ENCODE results near the gene NFASC. TPM values are rescaled to one million over a fixed set of nuclear protein-coding genes. Genes with fewer than 3 reads are reported as not detected.

NFASC gene
- total and polyA plus RNA-seq, 9 of the 15 experiments (the other 6 are each of a cell fraction or from before 2014, with no cell fraction given), result 0.03 to 0.16 (median 0.06) TPM; not detected in 6

GRCh38 chr1:204970937-204971336, 100.3 kb downstream of the NFASC start:
- ATAC-seq, result no peak
- WGBS (ENCODE audit: insufficient coverage, low coverage, missing lambda C conversion rate), result 9% methylated on average over 2 of the region's 2 CpGs
- ChIA-PET CTCF (ENCODE audit: low intra/inter-chr PET ratio) (no interaction called here), POLR2A (no interaction called here)
- Histone ChIP-seq H3K27ac (ENCODE audit: extremely low read depth, low read depth, low read length) (no peak overlapping the region), H3K36me3 (ENCODE audit: control insufficient read depth, insufficient read depth, low read length) (no peaks in the 10 kb centered on the region), H2AFZ (ENCODE audit: low read depth, low read length) (no peak overlapping the region), H4K20me1 (replicated peaks; ENCODE audit: control insufficient read depth, insufficient read depth, low read length) (peaks cover 3% of the 10 kb centered on the region; the same call in 1 of the 2 replicates), H3K79me2 (ENCODE audit: control insufficient read depth, insufficient read depth, low read length) (no peaks in the 10 kb centered on the region), H3K9ac (ENCODE audit: insufficient read depth in 1 of 2, low read depth in 2 of 2, low read length in 2 of 2) (no peak overlapping the region), H3K9me3 (replicated peaks; ENCODE audit: control insufficient read depth, insufficient read depth, low read depth, low read length) (no peaks in the 10 kb centered on the region), H3K9me1 (ENCODE audit: control insufficient read depth, insufficient read depth, low read length) (no peaks in the 10 kb centered on the region), H3K4me1 (replicated peaks in 1 of 2; ENCODE audit: control insufficient read depth in 2 of 2, insufficient read depth in 2 of 2, low read length in 2 of 2) (peaks cover 0 to 12% of the 10 kb centered on the region in 2 experiments; a peak in 2 of 5 replicates), H3K4me2 (ENCODE audit: insufficient read depth, low read length) (no peak overlapping the region), H3K27me3 (ENCODE audit: control insufficient read depth in 2 of 2, insufficient read depth in 2 of 2, low read length in 2 of 2) (peaks cover 16 to 67% of the 10 kb centered on the region in 2 experiments), H3K4me3 (no peak overlapping the region)
- in situ Hi-C loops (cut with MboI), result no loop called here
- BruUV-seq (replicated peaks), result no TSS peak
- TF ChIP-seq ATF3 (IDR thresholded peaks at IDR 0.05) (no peak), ATF3 (CRISPR knock-in tag; conservative IDR thresholded peaks at IDR 0.05) (no peak), EWSR1 (IDR thresholded peaks at IDR 0.05; ENCODE audit: borderline replicate concordance, low read depth, partially characterized antibody) (no peak), ZNF707 (CRISPR knock-in tag; conservative IDR thresholded peaks at IDR 0.05) (no peak), JUN (IDR thresholded peaks at IDR 0.05; ENCODE audit: borderline replicate concordance, low read depth, low read length) (no peak), JUN (CRISPR knock-in tag; IDR thresholded peaks at IDR 0.05; ENCODE audit: borderline replicate concordance) (no peak), CBFA2T2 (conservative IDR thresholded peaks at IDR 0.05) (no peak), ATF4 (CRISPR knock-in tag; IDR thresholded peaks at IDR 0.05) (no peak)
- TF ChIP-seq, protein P1, sequence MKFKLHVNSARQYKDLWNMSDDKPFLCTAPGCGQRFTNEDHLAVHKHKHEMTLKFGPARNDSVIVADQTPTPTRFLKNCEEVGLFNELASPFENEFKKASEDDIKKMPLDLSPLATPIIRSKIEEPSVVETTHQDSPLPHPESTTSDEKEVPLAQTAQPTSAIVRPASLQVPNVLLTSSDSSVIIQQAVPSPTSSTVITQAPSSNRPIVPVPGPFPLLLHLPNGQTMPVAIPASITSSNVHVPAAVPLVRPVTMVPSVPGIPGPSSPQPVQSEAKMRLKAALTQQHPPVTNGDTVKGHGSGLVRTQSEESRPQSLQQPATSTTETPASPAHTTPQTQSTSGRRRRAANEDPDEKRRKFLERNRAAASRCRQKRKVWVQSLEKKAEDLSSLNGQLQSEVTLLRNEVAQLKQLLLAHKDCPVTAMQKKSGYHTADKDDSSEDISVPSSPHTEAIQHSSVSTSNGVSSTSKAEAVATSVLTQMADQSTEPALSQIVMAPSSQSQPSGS (CRISPR knock-in tag; IDR thresholded peaks at IDR 0.05), result no peak
- DNase-seq (ENCODE audit: extremely low read depth in 1 of 4, low spot score in 3 of 4), result no peak
- intact Hi-C loops (cut with micrococcal nuclease), result no loop called here
- FAIRE-seq, result no peak

Measured in K562 (cell line).